Measurements from ENCODE around the gene KIRREL1. TPM values are rescaled to one million over a fixed set of nuclear protein-coding genes. Genes with fewer than 3 reads are reported as not detected.

Gene KIRREL1
- total and polyA plus RNA-seq, 2 donors (not counting 1 experiment from before 2014, with no cell fraction given): 55.5 to 123 TPM

GRCh38 chr1:158098256-158098655 lies 104.8 kb downstream of the KIRREL1 start:
- DNase-seq (ENCODE audit: low read depth in 2 of 2): no peak
- Histone ChIP-seq H3K9ac (ENCODE audit: insufficient read depth, low read length) (no peak overlapping the region), H3K4me2 (ENCODE audit: extremely low read depth, insufficient read depth, low read length) (no peak overlapping the region), H3K4me3 (replicated peaks in 1 of 4; ENCODE audit: control extremely low read depth in 1 of 4, insufficient read depth in 1 of 4, low read depth in 3 of 4, low read length in 4 of 4) (no peak overlapping the region), H3K79me2 (ENCODE audit: control insufficient read depth, insufficient read depth, low read length) (no peaks in the 10 kb centered on the region), H3K27me3 (ENCODE audit: control insufficient read depth, insufficient read depth, low read length) (peaks cover 2% of the 10 kb centered on the region), H3K36me3 (ENCODE audit: control insufficient read depth, insufficient read depth, low read length) (peaks cover 26% of the 10 kb centered on the region), H3K4me1 (ENCODE audit: control insufficient read depth, extremely low read depth, insufficient read depth, low read length) (peaks cover 17% of the 10 kb centered on the region), H2AFZ (ENCODE audit: low read length) (no peak overlapping the region), H3K27ac (ENCODE audit: insufficient read depth, low read length) (no peak overlapping the region), H4K20me1 (ENCODE audit: control insufficient read depth, extremely low read depth, insufficient read depth, low read length) (no peaks in the 10 kb centered on the region), H3K9me3 (ENCODE audit: control insufficient read depth, insufficient read depth, low read depth, low read length) (no peaks in the 10 kb centered on the region)
- TF ChIP-seq EZH2 (IDR thresholded peaks at IDR 0.05; ENCODE audit: low read length, missing control alignments): no peak
- no peak for TF ChIP-seq CTCF (conservative IDR thresholded peaks at IDR 0.05 in 1 of 2, IDR thresholded peaks at IDR 0.05 in 1 of 2; ENCODE audit: low read depth in 1 of 2, low read length in 2 of 2)

GRCh38 chr1:158099185-158099584 lies 105.7 kb downstream of the KIRREL1 start:
- no peaks in the 10 kb centered on the region for H4K20me1 ChIP-seq (ENCODE audit: control insufficient read depth, extremely low read depth, insufficient read depth, low read length)
- H3K4me1 ChIP-seq (ENCODE audit: control insufficient read depth, extremely low read depth, insufficient read depth, low read length): peaks cover 17% of the 10 kb centered on the region
- no peak overlapping the region for H2AFZ ChIP-seq (ENCODE audit: low read length)
- H3K27me3 ChIP-seq (ENCODE audit: control insufficient read depth, insufficient read depth, low read length): peaks cover 6% of the 10 kb centered on the region
- peaks cover 18% of the 10 kb centered on the region for H3K36me3 ChIP-seq (ENCODE audit: control insufficient read depth, insufficient read depth, low read length)
- H3K9me3 ChIP-seq (ENCODE audit: control insufficient read depth, insufficient read depth, low read depth, low read length): no peaks in the 10 kb centered on the region
- TF ChIP-seq EZH2 (IDR thresholded peaks at IDR 0.05; ENCODE audit: low read length, missing control alignments) (no peak), CTCF (conservative IDR thresholded peaks at IDR 0.05 in 1 of 2, IDR thresholded peaks at IDR 0.05 in 1 of 2; ENCODE audit: low read depth in 1 of 2, low read length in 2 of 2) (no peak)
- no peak overlapping the region for H3K4me3 ChIP-seq (replicated peaks in 1 of 4; ENCODE audit: control extremely low read depth in 1 of 4, insufficient read depth in 1 of 4, low read depth in 3 of 4, low read length in 4 of 4)
- no peaks in the 10 kb centered on the region for H3K79me2 ChIP-seq (ENCODE audit: control insufficient read depth, insufficient read depth, low read length)
- no peak overlapping the region for H3K27ac ChIP-seq (ENCODE audit: insufficient read depth, low read length)
- no peak for DNase-seq (ENCODE audit: low read depth in 2 of 2)
- no peak overlapping the region for H3K9ac ChIP-seq (ENCODE audit: insufficient read depth, low read length)
- H3K4me2 ChIP-seq (ENCODE audit: extremely low read depth, insufficient read depth, low read length): no peak overlapping the region

GRCh38 chr1:158100498-158100897 lies 107.1 kb downstream of the KIRREL1 start:
- no peaks in the 10 kb centered on the region for H3K9me3 ChIP-seq (ENCODE audit: control insufficient read depth, insufficient read depth, low read depth, low read length)
- H3K79me2 ChIP-seq (ENCODE audit: control insufficient read depth, insufficient read depth, low read length): no peaks in the 10 kb centered on the region
- H3K4me3 ChIP-seq (replicated peaks in 1 of 4; ENCODE audit: control extremely low read depth in 1 of 4, insufficient read depth in 1 of 4, low read depth in 3 of 4, low read length in 4 of 4): no peak overlapping the region
- no peaks in the 10 kb centered on the region for H4K20me1 ChIP-seq (ENCODE audit: control insufficient read depth, extremely low read depth, insufficient read depth, low read length)
- H3K27me3 ChIP-seq (ENCODE audit: control insufficient read depth, insufficient read depth, low read length): peaks cover 6% of the 10 kb centered on the region
- H3K36me3 ChIP-seq (ENCODE audit: control insufficient read depth, insufficient read depth, low read length): peaks cover 9% of the 10 kb centered on the region
- H3K4me1 ChIP-seq (ENCODE audit: control insufficient read depth, extremely low read depth, insufficient read depth, low read length): peaks cover 17% of the 10 kb centered on the region
- no peak overlapping the region for H3K27ac ChIP-seq (ENCODE audit: insufficient read depth, low read length)
- no peak overlapping the region for H3K9ac ChIP-seq (ENCODE audit: insufficient read depth, low read length)
- no peak overlapping the region for H2AFZ ChIP-seq (ENCODE audit: low read length)
- peak in 1 of 2 donors; percentile 35 for DNase-seq (ENCODE audit: low read depth in 2 of 2)
- TF ChIP-seq CTCF (conservative IDR thresholded peaks at IDR 0.05 in 1 of 2, IDR thresholded peaks at IDR 0.05 in 1 of 2; ENCODE audit: low read depth in 1 of 2, low read length in 2 of 2): no peak
- TF ChIP-seq EZH2 (IDR thresholded peaks at IDR 0.05; ENCODE audit: low read length, missing control alignments): no peak
- no peak overlapping the region for H3K4me2 ChIP-seq (ENCODE audit: extremely low read depth, insufficient read depth, low read length)

All from fibroblast of lung (primary cell).